Stimulated activated CD8-positive, alpha-beta memory T cell treated with anti-CD3 and anti-CD28 coated beads, Interleukin-12 subunit alpha, Interleukin-12 subunit beta, amount 100 ng/mL, for 4 hours (primary cell): ENCODE measurements around the gene TET3.

Source experiments
- DNase-seq: peaks from one replicate; pipeline ENCODE4 v3.0.0-alpha.2; 2020; ENCODE audit warnings: low read depth

Gene TET3

DNA sequence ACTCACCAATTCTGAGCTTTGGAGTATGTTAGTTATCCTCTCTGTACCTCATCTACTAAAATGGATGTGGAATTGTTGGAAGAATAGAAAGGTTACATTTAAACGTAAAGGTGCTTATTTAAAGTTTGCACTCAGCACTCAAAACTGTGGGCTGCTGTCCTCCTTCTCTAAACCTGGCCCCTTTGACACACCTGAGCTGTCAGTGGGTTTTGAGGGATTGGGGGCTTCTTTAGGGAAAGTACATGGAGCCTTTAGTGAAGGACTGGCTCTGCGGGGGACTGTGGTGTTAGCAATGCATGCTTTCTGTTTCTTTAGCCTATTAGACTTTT, 47.2 kb downstream of the TET3 start:
- no peak for DNase-seq

GRCh38 chr2:74033375-74033774, 48.7 kb downstream of the TET3 start:
- DNase-seq = no peak
